CD4-positive, alpha-beta T cell treated with Interleukin-6 at 100 ng/mL for 8 hours (primary cell): ENCODE results near the gene MPPED1.

Source experiments
- DNase-seq: peaks from one replicate; pipeline ENCODE4 v3.0.0-alpha.2; 2020; ENCODE audit warnings: mixed read lengths, low spot score

Gene MPPED1

DNA sequence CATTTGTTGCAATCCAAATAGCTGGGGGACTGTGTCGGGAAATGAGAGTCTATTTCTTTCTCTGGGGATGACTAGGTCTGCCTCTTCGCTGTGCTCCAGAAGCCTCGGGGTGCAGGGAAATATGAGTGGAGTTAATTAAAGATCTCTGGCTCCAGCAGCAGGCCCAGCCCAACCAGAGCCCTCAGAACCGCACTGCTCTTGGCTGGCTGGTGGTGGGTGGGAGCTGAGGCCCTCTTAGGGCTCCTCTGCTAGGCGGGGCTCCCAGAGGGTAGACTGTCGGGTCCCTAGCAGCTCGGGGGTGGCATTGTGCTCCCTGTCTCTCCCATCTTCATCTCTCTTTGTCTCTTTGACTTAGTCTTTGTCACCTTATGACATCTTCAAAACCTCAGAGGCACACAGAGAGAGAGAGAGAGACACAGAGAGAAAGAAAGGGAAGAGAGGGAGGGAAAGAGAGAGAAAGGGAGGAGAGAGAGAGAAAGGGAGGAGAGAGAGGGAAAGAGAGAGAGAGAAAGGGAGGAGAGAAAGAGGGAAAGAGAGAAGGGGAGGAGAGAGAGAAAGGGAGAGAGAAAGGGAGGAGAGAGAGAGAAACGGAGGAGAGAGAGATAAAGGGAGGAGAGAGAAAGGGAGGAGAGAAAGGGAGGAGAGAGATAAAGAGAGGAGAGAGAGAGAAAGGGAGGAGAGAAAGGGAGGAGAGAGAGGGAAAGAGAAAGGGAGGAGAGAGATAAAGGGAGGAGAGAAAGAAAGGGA lies 20.2 kb downstream of the MPPED1 start:
- DNase-seq: no peak

DNA sequence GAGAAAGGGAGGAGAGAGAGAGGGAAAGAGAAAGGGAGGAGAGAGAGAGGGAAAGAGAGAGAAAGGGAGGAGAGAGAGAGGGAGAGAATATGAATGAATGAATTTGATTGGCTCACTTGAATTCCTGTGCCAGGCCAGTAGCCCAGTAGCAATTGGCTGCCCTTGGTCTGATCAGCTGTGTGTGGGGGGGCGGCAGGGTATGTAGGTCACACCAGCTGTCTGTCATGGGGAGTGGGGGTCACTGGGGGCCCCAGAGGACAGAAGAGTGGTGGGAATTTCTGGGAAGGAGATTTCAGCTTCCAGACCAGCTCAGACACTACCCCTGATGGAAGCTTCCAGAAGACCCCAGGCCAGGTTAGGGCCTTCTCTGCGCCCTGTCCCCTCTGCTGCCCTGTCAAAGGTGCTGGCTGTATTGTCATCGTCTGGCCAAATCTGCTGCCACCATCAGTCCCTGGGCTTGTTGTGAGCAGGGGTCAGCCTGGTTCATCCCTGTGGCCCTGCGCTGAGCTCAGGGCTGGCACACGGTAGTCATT lies 21.1 kb downstream of the MPPED1 start:
- DNase-seq: no peak

DNA sequence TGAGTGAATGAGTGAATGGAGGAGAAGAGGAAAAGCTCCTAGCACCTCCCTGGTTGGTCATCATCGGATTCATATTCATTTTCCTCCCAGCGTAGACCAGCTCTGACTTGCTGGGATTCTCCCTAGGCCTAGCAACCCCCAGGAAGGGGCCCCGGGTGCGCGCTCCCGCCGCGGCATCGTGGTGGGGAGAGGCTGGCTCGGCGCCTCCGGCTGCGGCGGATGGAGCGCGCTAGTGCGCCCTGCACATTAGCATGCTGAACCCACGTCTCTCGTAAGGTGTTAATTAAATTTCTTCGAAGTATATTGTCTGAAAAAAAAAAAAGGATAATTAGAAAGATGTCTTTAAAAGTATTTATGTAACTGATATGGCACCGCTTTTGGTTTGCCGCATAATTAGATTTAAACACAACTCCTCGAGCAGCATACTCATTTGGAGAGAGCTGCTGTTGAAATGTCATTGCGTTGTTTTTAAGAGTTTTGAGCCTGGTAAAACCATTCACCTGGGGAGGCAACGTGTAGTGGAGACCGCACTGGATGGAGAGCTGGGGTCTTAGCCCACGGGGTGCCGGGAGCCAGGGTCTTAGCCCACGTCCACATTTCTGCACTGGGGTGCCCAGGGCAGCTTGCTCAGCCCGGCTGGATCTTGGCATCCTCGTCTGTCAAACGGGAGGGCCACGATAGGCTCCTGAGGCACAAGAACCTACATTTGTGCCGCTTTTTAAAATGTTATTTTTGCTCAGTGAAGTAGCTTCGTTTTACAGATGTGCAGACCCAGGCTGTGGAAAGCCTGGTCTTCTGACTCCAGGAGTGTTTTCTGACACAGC lies 21.8 kb downstream of the MPPED1 start:
- DNase-seq: no peak

DNA sequence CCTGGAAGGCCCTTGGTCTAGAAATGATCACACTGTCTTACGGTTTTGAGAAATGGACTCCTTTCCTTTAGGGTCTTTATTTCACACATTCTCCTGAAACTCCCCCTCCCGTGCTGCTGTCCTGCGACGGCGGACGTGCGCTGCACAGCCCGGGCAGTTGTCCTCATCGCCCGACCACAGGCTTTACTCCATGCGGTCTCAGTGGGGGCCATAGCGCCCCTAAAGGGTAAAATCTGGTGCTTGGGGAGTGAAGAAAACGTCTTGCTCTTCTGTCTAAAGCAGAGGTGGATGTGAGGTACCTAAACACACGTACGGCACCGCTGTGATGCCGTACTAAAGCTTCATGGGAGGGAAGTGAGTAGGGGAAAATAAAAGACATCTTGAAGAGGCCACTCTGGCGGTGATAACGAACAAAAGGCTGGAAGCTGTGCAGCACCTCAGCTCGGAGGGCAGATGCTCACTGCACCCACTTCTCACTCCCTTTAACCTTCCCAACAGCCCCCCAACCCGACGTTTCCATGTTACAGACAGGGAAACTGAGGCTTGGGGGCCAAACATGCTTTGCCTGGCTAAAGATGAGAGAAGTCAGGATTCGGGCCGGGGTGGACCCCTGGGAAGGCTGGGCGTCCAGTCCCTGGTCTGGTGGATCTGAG lies 22.6 kb downstream of the MPPED1 start:
- no peak for DNase-seq

DNA sequence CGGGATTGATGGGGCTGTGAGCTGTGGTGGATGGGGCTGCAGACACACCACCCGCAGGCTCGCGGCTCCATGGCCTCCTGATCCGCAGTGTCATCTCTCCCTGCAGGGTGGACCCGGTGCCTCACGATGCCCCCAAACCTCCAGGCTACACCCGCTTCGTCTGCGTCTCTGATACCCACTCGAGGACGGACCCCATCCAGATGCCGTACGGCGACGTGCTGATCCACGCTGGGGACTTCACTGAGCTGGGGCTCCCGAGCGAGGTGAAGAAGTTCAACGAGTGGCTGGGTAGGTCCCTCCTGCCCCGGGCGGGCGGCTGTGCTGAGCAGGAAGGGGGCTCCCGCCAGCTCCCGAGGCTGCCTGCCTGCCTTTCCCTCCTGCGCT lies 23.1 kb downstream of the MPPED1 start:
- DNase-seq: no peak

DNA sequence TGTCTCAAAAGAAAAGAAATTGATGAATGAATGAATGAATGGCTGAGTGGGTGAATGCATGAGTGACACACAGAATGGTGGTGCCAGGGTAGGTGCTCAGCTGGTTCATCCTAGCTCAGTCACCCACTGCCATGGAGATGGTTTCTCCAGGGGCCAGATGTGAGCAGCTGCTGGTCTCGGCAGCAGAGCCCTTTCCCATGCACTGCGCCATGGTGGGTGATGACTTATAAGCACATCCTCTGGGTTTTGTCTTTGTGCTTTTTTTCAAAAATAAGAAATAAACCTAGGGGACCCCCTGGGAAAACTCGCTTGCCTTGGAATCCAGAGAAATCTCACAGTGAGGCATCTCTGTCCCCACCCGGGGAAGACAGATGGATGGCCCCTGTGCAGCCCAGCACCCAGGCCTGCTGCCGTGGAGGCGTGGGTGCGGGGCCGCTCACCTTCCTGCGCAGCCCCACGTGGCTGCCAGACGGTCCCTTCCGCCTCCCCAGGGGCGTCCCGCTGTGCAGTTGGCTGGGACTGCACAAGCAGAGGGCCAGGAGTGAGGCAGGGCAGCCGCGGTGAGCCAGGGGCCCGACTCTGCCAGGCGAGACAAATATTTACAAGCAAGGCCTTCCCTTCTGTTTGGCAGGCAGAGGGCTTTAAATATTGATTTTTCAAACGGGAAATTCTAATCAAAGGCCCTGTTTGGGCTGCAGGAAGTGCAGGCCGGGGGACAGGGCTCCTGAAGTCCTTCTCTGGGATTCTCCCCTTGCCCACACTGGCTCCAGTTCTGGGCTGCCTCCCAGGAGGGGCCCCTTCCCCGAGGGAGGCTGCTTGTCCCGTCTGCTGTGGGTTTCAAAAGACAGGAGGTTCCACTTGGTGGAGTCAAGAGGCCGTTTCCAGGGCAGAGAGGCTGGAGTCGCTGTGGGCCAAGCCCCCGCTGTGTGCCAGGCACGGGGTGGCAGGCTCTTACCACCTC lies 24.3 kb downstream of the MPPED1 start:
- no peak for DNase-seq

DNA sequence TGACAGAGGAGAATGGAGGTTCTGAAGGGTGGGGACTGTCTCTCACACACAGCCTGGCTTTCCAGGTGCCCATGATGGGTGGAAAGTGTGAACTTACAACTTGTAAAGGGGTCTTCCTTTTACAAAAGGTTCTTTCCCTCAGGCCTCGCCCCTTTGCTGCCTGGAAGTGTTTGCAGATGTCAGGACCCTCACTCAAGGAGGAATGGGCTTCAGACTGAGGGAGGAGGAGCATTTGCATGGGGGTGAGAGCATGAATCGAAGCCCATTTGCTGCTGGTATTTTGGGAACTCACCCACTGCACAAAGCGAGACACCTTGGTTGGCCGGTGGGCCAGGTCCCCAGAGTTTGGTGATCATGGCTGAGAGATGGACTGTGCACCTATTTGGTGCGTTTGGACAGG lies 25.1 kb downstream of the MPPED1 start:
- no peak for DNase-seq

DNA sequence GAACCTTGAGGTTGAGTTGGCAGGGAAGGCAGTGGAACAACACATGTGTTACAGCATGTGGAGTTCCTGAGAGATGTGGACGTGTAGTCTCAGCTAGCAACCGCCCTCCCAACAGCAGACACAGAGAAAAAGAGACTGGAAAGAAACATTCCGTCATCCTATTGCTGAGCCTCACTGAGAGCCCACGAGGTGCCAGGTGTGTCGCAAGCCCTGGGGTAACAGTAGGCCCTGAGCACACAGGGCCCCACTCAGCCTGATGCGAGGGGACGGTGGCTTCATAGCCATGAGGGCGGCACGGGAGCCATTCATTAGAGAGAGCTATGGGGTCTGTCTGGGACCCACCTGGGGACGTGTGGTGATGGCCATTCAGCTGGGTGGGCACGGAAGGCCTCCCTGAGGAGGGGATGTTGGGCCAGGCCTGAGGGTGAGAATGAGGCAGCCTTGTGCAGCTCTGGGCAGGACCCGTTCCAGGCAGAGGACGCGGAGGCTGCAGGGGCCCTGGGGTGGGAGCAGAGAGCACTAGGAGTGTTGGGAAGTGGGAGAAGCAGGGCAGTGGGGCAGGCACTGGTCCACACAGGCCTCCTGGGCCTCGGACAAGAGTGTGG lies 26.2 kb downstream of the MPPED1 start:
- no peak for DNase-seq

DNA sequence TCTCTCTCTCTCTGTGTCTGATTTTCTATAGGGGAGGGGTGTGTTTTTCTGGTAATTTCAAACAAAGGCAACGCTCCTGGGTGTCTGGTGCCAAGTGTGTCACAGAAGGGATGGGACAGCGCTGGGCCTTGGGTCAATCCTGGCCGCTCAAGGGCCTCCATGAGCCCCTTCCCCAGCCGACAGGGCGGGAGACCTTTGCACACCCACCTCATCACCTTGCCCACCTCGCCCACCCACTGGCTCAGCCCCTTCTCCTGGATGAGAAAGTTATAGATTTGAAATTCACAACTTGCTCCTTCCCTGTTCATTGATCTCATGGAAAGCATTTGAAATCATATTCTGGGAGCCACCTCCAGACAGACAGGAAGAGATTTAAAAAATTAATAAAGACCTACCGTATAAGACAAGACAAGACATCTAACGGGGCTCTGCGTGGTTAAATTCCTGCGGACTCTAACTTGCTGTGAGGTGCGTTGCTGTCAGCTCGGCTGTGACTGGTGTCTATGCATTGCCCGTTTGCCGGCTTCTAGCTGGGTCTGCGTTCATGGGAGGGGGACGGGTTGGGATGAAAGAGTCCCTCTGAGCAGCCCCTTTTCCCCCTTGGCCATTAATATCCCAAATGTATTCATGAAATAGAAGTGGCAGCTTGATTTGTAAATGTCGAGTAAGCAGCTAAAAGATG lies 27.0 kb downstream of the MPPED1 start:
- no peak for DNase-seq

DNA sequence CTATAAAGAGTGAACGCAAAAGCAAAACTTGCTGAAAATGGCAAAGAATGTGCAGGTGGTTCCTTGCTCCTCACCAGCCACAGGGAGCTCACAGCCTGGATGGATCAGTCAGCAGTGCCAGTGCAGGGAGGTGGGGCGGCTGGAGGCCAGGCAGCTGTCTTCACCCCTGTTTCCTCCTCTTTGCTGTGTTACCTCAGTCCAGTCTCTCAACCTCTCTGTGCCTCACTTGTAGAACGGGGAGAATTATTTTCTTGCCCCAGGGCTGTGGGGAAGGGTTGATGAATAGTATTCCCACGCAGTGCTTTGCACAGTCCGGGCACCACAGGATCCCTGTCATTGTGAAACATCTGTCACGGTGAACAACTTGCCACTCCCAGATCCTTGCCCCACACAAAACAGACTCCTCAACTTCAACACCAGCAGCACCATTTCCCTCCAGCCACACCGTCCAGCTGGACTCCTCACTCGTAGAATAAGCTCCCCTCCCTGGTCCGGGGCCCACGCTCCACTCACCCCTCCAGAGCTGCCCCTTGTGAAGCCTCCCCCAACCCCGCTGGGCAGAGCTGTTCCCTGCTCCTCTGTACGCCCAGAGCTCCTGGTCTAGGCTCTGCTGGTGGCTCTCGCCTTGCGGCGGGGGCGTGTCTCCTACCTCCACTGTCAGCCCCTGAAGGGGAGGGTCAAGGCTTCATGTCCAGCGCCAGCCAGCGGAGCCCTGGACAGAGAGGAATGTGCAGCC lies 27.7 kb downstream of the MPPED1 start:
- no peak for DNase-seq

DNA sequence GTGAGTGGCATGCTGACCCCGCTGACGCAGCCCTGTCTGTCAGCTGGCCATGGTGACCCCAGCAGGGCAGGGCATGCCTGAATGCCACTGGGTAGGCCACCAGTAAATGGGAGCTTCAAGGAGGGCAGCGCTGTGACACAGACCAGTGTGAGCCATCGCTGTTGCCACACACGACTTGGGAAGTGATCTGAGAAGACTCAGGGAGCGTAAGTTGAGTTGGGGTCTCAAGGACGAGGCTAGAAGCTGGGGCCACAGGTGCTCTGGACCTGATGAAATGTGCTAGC lies 28.2 kb downstream of the MPPED1 start:
- DNase-seq: no peak

DNA sequence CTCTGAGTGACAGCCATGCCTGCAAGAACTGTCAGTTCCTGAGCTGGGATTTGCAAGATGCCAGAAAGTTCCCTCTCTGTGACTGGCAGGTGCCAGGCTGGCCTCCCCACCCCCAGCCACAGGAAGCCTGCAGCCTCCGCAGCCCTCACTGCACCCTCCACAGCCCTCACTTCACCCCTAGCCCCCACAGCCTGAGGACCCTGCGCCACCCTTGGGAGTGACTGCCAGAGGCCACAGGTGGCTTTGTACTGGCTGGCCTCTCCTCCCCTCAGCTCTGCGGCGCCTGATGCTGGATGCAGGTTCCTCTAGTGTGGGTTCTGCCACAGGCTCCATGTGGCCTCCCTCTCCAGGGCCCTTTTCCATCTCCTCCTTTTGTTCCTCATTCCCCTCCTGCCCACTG lies 28.7 kb downstream of the MPPED1 start:
- no peak for DNase-seq

DNA sequence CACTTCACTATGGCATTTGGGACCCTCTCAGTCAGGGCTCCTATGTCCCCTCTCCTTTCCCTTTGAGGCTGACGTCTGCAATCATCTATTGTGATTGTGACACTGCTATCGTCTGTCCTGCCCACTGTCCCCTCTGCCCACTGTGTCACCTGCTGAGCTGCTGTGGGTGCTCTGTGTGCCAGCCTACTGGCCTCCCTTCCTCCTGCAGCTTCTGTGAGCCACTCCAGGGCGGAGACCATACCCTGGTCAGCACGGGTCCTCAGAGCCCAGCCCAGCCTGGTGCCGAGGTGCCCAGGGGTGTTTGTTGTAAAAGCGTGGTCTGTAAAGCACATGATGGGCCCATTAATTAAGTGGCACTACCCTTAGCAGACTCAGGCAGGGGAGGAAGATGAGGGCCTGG lies 29.4 kb downstream of the MPPED1 start:
- DNase-seq: no peak

DNA sequence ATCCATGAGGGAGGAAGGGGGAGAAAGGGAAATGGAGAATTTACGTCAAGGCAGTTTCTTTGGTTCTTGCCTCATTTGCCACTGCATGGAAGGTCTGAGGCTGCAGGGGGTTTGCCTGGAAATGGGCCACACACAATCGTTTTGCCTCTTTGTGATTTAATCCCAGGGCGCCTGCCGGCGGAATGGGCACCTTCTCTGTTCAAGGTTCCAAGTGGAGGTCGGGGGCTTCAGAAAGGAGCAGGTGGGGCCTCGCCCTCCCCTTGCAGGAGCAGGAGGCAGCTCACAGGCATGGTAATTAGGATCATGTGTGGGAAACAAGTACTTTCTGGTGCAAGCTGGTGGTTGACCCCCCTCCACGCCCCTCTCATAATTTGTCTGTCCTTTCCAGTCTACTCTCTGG lies 29.9 kb downstream of the MPPED1 start:
- DNase-seq: no peak

DNA sequence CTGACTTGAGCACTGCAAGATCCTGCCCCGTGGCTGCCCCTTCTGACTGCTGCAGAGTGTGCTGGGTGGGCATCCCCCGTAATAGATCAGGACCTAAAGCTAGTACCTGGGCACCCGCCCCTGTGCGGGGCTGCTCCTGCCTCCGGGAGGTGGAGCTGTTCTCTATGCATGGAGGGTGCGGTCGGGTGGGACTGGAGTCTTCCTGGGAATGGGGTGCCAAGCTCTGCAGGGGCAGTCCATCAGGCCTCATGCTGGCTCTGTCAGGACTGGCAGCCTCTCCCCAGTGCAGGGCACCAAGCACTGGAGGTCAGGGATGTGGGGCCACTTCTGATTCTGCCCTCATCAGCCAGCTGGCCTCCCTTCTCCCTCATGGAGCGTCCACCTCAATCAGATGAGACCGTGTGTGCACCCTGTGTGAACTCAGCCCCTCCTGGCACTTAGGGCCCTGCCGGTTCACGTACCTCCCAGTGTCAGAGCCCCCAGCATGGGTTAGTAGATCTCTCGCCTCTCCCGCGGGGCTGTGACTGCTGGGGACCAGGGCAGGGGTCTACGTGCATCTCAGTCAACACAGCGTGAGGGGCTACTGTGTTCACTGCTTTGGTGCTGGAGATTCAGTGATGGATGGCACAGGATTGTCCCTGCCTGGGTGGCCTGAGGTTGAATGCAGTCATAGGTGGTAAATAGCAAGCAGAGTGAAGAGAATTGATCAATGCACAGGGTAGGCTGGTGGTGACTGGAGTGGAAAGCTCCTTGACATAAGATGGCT lies 30.8 kb downstream of the MPPED1 start:
- DNase-seq: no peak

DNA sequence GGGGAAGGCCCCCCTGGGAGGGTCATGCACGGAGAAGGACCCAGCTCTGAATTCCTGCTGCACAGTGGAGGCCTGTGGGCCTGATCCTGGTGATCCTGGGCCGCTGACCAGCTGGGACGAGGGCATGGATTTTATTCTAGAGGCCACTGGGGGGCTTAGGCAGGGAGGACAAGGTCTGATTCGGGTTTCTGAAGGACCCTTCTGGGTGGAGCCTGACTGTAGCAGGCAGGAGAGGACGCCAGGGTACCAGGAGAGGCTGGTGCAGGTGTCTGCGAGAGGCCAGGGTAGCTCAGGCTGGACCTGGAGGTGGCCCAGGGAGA lies 31.3 kb downstream of the MPPED1 start:
- DNase-seq: no peak

DNA sequence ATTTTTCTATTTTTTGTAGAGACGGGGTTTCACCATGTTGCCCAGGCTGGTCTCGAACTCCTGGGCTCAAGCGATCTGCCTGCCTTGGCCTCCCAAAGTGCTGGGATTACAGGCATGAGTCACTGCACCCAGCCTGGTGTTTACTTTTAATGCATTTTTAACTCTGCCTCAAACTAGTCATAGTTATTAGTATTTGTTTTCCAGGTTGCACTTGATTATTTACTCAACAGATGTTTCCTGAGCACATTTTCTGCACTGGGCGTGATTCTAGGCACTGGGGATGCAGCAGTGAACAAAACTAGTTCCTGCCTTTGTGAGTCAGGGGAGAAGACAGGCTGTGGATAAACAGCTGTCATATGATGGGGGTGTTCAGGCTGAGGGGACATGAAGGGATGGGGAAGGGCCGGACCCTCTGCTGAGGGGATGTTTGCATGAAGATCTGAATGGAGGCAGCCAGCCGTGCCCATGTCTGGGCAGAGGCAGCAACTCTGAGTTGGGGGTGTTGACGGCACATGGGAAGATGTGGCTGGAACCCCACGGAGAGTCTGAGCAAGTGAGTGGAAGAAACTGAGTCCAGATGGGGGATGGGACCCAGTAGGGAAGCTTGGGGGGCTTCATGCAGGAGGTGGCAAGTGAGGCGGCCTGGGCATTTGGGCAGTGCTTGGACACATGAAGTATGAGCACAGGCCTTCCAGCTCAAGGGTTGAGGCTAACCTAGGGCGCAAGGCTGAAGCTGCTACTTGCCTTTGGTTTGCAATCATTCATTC lies 34.4 kb downstream of the MPPED1 start:
- no peak for DNase-seq

DNA sequence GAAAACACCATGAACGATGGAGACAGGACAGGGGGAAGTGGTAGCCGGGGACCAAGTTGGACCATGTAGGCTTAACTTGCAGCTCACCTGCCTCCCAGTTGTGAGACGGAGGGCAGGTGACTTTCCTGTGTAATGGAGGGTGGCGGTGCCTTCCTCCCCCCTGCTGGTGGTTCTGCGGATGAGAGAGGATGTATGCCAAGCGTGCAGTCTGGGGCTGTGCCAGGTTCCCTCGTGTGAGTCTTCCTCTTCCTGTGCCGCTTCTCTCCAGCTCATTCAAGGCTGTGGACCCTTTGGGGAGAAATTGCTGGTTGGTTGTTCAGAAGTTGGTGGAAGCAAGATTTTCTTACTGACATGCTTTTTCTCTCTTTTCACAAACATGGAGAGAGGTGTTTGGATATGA lies 35.1 kb downstream of the MPPED1 start:
- DNase-seq: no peak

DNA sequence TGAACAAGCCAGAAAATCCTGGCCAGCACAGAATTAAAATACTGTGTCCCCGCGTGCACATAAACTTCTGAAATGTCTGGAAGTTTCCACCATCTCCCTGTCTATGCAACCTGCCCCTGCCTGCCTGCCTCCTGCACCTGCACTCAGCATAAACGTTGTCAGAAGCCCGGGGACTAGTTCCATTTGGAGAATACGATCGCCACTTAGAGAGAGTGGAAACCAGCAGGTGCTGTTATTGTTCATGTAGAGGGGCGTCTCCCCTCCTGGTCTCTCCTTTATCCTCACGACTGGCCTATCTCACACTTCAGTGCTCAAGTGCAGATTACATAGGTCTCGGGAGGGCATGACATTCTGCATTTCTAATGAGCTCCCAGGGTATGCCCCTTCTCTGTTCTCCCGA lies 35.6 kb downstream of the MPPED1 start:
- DNase-seq: no peak
